Stimulated activated CD8-positive, alpha-beta memory T cell treated with anti-CD3 and anti-CD28 coated beads, Interleukin-2, amount 100 ng/mL, for 48 hours (primary cell): ENCODE results near the gene GOLGA6L4.
"Not testable (repeated sequence)": the region's sequence is repeated elsewhere in the genome, so short reads cannot be mapped to it uniquely, and the experiment has no call there.

Experiments used
- DNase-seq, 2 donors: peaks; one replicate each; pipeline ENCODE4 v3.0.0-alpha.2; 2020; ENCODE audit warnings: low read depth in 2 of 2

The GOLGA6L4 gene, protein sequence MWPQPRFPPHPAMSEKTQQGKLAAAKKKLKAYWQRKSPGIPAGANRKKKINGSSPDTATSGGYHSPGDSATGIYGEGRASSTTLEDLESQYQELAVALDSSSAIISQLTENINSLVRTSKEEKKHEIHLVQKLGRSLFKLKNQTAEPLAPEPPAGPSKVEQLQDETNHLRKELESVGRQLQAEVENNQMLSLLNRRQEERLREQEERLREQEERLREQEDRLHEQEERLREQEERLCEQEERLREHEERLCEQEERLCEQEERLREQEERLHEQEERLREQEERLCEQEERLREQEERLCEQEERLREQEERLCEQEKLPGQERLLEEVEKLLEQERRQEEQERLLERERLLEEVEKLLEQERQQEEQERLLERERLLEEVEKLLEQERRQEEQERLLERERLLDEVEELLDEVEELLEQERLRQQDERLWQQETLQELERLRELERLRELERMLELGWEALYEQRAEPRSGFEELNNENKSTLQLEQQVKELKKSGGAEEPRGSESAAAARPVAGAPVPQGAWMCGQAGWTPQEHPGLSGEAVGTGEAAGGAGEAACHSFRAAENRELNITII

GRCh38 chr15:84235573-84235972 is at the start of gene GOLGA6L4:
TSS of gene GOLGA6L4 (plus strand) at chr15:84235773. CDS start at chr15:84235835, 62 bp downstream.
- DNase-seq = not testable (repeated sequence)

DNA sequence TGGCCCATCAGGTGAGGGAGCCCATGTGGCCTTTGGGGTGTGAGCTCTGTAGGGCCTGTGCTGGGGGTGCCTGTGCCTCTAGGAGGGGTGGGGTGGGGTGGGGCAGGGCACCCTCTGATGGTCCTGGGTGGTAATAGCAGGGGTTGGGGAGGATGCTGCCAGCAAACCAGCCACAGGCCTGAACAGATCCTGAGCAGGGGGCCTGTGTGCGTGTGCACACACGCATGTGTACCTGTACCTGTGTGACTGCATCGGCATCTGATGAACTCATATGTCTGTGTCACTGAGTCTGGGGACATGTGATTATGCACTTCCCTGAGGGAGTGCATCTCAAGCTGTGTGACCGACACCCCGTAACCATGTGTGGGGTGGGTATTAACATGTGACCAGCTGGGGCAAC is 42.6 kb upstream of the GOLGA6L4 start:
- DNase-seq = not testable (repeated sequence)

DNA sequence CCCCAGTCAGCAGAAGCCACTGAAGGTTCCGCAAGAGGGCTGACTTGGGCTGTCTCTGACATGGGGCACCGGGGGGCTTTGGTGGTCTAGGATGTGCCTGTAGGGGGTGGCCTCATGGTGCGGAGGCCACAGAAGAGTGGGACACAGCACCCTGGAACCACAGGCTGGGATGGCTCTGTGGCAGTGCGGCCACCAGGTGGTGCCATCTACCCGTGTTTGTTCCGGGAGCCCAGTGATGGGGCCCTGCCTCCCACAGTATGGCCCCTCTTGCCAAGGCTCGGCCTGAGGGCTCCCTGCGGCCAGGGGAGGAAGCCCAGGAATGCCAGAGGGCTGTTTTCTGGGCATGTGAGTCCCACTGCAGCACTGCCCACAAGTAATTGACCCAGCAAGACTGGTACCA is 40.0 kb upstream of the GOLGA6L4 start:
- not testable (repeated sequence) for DNase-seq

GRCh38 chr15:84196530-84197188 is 38.9 kb upstream of the GOLGA6L4 start:
- DNase-seq = not testable (repeated sequence)

DNA sequence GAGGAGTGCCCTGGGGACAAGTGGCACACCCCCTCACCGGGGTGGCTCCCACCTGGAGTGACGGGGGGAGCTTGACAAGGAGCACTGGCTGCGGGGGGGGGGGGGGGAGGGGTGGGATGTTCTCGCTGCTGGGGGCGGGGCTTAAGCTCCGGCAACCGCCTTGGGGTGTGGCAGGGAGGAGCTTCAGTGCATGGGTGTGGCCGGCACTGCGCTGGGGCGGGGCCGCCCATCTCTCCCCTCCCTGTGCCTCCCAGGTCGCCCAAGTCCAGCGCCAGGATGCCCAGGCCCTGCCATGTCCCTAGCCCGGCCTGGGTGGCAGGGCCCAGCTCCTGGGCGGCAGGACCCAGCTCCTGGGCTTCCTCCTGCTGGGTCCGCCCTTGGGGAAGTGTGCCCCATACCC is 35.7 kb upstream of the GOLGA6L4 start:
- DNase-seq = not testable (repeated sequence)

GRCh38 chr15:84246441-84246840 is 10.9 kb downstream of the GOLGA6L4 start:
- DNase-seq = not testable (repeated sequence)
